NCI-H1105 treated with DMSO at 0.1 percent for 48 hours (cell line): Measurements from ENCODE around the gene SLC35E2B.
"Not testable (repeated sequence)": the region's sequence is repeated elsewhere in the genome, so short reads cannot be mapped to it uniquely, and the experiment has no call there.

Experiments
- DNase-seq: peaks from one replicate; lab custom pipeline; 2025; lab: John Stamatoyannopoulos, UW

The SLC35E2B gene

GRCh38 chr1:1703796-1704195 lies 11.2 kb upstream of the SLC35E2B start:
- DNase-seq: no peak

GRCh38 chr1:1702506-1702905 lies 9.9 kb upstream of the SLC35E2B start:
- DNase-seq: not testable (repeated sequence)

- not testable (repeated sequence) for DNase-seq
Measured at GRCh38 chr1:1700557-1700956, 8.0 kb upstream of the SLC35E2B start.

- DNase-seq: not testable (repeated sequence)
Measured at GRCh38 chr1:1700067-1700466, 7.5 kb upstream of the SLC35E2B start.

GRCh38 chr1:1699061-1699460 lies 6.5 kb upstream of the SLC35E2B start:
- DNase-seq: not testable (repeated sequence)

- DNase-seq: not testable (repeated sequence)
Measured at GRCh38 chr1:1697358-1698183, 5.0 kb upstream of the SLC35E2B start.

- not testable (repeated sequence) for DNase-seq
Measured at GRCh38 chr1:1696431-1697357, 4.1 kb upstream of the SLC35E2B start.

GRCh38 chr1:1692324-1692713 lies 276 bp downstream of the SLC35E2B start:
- DNase-seq: peak; percentile 59

- DNase-seq: not testable (repeated sequence)
Measured at GRCh38 chr1:1691443-1691842, 1.2 kb downstream of the SLC35E2B start.

- DNase-seq: not testable (repeated sequence)
Measured at GRCh38 chr1:1689526-1689925, 3.1 kb downstream of the SLC35E2B start.

- no peak for DNase-seq
Measured at GRCh38 chr1:1687846-1688245, 4.7 kb downstream of the SLC35E2B start.

- no peak for DNase-seq
Measured at GRCh38 chr1:1684031-1684681, 8.4 kb downstream of the SLC35E2B start.

GRCh38 chr1:1683104-1683905 lies 9.3 kb downstream of the SLC35E2B start:
- DNase-seq: no peak

GRCh38 chr1:1680912-1681273 lies 11.7 kb downstream of the SLC35E2B start:
- no peak for DNase-seq

- no peak for DNase-seq
Measured at GRCh38 chr1:1680031-1680911, 12.3 kb downstream of the SLC35E2B start.

- no peak for DNase-seq
Measured at GRCh38 chr1:1678581-1679380, 13.8 kb downstream of the SLC35E2B start.

- DNase-seq: no peak
Measured at GRCh38 chr1:1677718-1678580, 14.6 kb downstream of the SLC35E2B start.

- not testable (repeated sequence) for DNase-seq
Measured at GRCh38 chr1:1676087-1676486, 16.5 kb downstream of the SLC35E2B start.

GRCh38 chr1:1675218-1675617 lies 17.4 kb downstream of the SLC35E2B start:
- DNase-seq: not testable (repeated sequence)
